IMR-90 (cell line): Measurements from ENCODE around the gene ZNF582. TPM values are rescaled to one million over a fixed set of nuclear protein-coding genes. Genes with fewer than 3 reads are reported as not detected.

Experiments
- ATAC-seq: fragments of 200-7000 bp; cut with Tn5 transposase; 2 replicates; pipeline ENCODE4 v1.9.1; 2020; ENCODE audit warnings: low read depth, mild to moderate bottlenecking, moderate library complexity
- BruUV-seq: library from RNA; stranded (reverse); fragments of 400-500 nt; replicated peaks from 2 replicates; lab custom pipeline; 2021; lab: Mats Ljungman, UMichigan
- CTCF ChIA-PET: fragments of 300-600 bp; formaldehyde crosslinking; extraction: SDS; loops from one replicate; lab custom pipeline; 2021; ENCODE audit warnings: antibody characterized with exemption; lab: Yijun Ruan, JAX
- POLR2A ChIA-PET: fragments of 300-600 bp; sonication (Branson Sonifier 250); formaldehyde crosslinking; loops from one replicate; lab custom pipeline; 2022; ENCODE audit warnings: antibody characterized with exemption; ENCODE audit not compliant: unreplicated experiment; lab: Charles Lee
- DNase-seq: peaks from one replicate; pipeline ENCODE4 v3.0.0; 2013
- H2AFZ ChIP-seq: replicated peaks from 2 replicates; pipeline ENCODE3; 2013; ENCODE audit warnings: low read length, mild to moderate bottlenecking; ENCODE audit not compliant: poor library complexity
- H2AK5ac ChIP-seq: 2 replicates; pipeline ENCODE4 v1.6.1; 2013; ENCODE audit warnings: low read depth, low read length, inconsistent platforms
- H2AK9ac ChIP-seq: replicated peaks from 2 replicates; pipeline ENCODE3; 2013; ENCODE audit warnings: mild to moderate bottlenecking, low read depth, low read length, moderate library complexity; ENCODE audit not compliant: poor library complexity
- H2BK120ac ChIP-seq: 2 replicates; pipeline ENCODE4 v1.6.1; 2013; ENCODE audit warnings: low read depth, low read length, inconsistent platforms
- H2BK15ac ChIP-seq: 3 replicates; pipeline ENCODE4 v1.6.1; 2013; ENCODE audit warnings: low read depth, low read length, inconsistent platforms
- H2BK20ac ChIP-seq: 2 replicates; pipeline ENCODE4 v1.6.1; 2013; ENCODE audit warnings: low read depth, mild to moderate bottlenecking, inconsistent platforms, low read length, moderate library complexity
- H2BK5ac ChIP-seq: 2 replicates; pipeline ENCODE4 v1.6.1; 2013; ENCODE audit warnings: mild to moderate bottlenecking, low read depth, low read length, inconsistent platforms; ENCODE audit not compliant: poor library complexity, severe bottlenecking
- H3K14ac ChIP-seq: replicated peaks from 2 replicates; pipeline ENCODE4 v1.6.1; 2013; ENCODE audit warnings: low read depth, low read length, inconsistent platforms
- H3K18ac ChIP-seq: 2 replicates; pipeline ENCODE4 v1.6.1; 2013; ENCODE audit warnings: low read depth, low read length, control low read depth
- H3K23ac ChIP-seq: 2 replicates; pipeline ENCODE4 v1.6.1; 2013; ENCODE audit warnings: low read depth, low read length, inconsistent platforms
- H3K27ac ChIP-seq: 2 replicates; pipeline ENCODE4 v1.5.1; 2013; ENCODE audit warnings: mild to moderate bottlenecking, control low read depth, low read length; ENCODE audit not compliant: insufficient read depth
- H3K27me3 ChIP-seq: 2 replicates; pipeline ENCODE4 v1.6.1; 2013; ENCODE audit warnings: low read length; ENCODE audit not compliant: control insufficient read depth, insufficient read depth
- H3K36me3 ChIP-seq: 2 replicates; pipeline ENCODE4 v1.6.1; 2013; ENCODE audit warnings: low read length, mixed read lengths; ENCODE audit not compliant: control insufficient read depth, insufficient read depth
- H3K4ac ChIP-seq: 2 replicates; pipeline ENCODE4 v1.6.1; 2013; ENCODE audit warnings: low read depth, low read length, inconsistent platforms
- H3K4me1 ChIP-seq: 2 replicates; pipeline ENCODE4 v1.6.1; 2013; ENCODE audit warnings: low read length, mixed read lengths; ENCODE audit not compliant: control insufficient read depth, insufficient read depth
- H3K4me2 ChIP-seq: 2 replicates; pipeline ENCODE4 v1.6.1; 2013; ENCODE audit warnings: low read depth, mild to moderate bottlenecking, control low read depth, low read length, moderate library complexity
- H3K4me3 ChIP-seq: 2 replicates; pipeline ENCODE4 v1.5.1; 2013; ENCODE audit warnings: low read depth, mild to moderate bottlenecking, control low read depth, low read length, moderate library complexity; ENCODE audit not compliant: insufficient read depth
- H3K56ac ChIP-seq: 2 replicates; pipeline ENCODE4 v1.6.1; 2013; ENCODE audit warnings: low read length, inconsistent platforms; ENCODE audit not compliant: insufficient read depth; ENCODE audit errors: extremely low read depth
- H3K79me1 ChIP-seq, 2 experiments: 2 replicates each; pipeline ENCODE4 v1.6.1; 2013; ENCODE audit warnings: low read length in 2 of 2, inconsistent platforms in 1 of 2, low read depth in 1 of 2
- H3K9ac ChIP-seq: 2 replicates; pipeline ENCODE4 v1.6.1; 2013; ENCODE audit warnings: low read depth, low read length, control low read depth
- H3K9me1 ChIP-seq: 2 replicates; pipeline ENCODE4 v1.6.1; 2013; ENCODE audit warnings: low read length, inconsistent platforms; ENCODE audit not compliant: insufficient read depth
- H3K9me3 ChIP-seq: 2 replicates; pipeline ENCODE4 v1.6.1; 2013; ENCODE audit warnings: low read length; ENCODE audit not compliant: control insufficient read depth, insufficient read depth
- H4K20me1 ChIP-seq: 2 replicates; pipeline ENCODE4 v1.6.1; 2013; ENCODE audit warnings: low read length, inconsistent platforms; ENCODE audit not compliant: insufficient read depth
- H4K5ac ChIP-seq: 2 replicates; pipeline ENCODE4 v1.6.1; 2013; ENCODE audit warnings: mild to moderate bottlenecking, low read depth, low read length, control low read depth
- H4K8ac ChIP-seq, 2 experiments: 2 replicates each; pipeline ENCODE4 v1.6.1; 2013; ENCODE audit warnings: low read depth in 2 of 2, low read length in 2 of 2, control low read depth in 1 of 2, inconsistent platforms in 1 of 2
- H4K91ac ChIP-seq: 2 replicates; pipeline ENCODE4 v1.6.1; 2013; ENCODE audit warnings: low read depth, low read length, inconsistent platforms; ENCODE audit not compliant: insufficient read depth
- BHLHE40 ChIP-seq: fragments of 150-350 bp; IDR thresholded peaks from 2 replicates; pipeline ENCODE4 v1.6.1; 2016; ENCODE audit warnings: mild to moderate bottlenecking, low read depth, low read length
- CEBPB ChIP-seq: IDR thresholded peaks from 2 replicates; pipeline ENCODE4 v1.6.1; 2012; ENCODE audit warnings: low read depth, low read length, improper control_type of control experiment
- CHD1 ChIP-seq: IDR thresholded peaks from 2 replicates; pipeline ENCODE4 v1.6.1; 2012; ENCODE audit warnings: low read depth, low read length, improper control_type of control experiment
- MAZ ChIP-seq: IDR thresholded peaks from 2 replicates; pipeline ENCODE4 v1.6.1; 2012; ENCODE audit warnings: low read depth, mild to moderate bottlenecking, low read length, improper control_type of control experiment, moderate library complexity, borderline replicate concordance
- NFE2L2 ChIP-seq: fragments of 150-350 bp; IDR thresholded peaks from 2 replicates; pipeline ENCODE4 v1.6.1; 2016; ENCODE audit warnings: low read depth, mild to moderate bottlenecking, low read length
- POLR2A ChIP-seq: IDR thresholded peaks from 2 replicates; pipeline ENCODE4 v1.6.1; 2012; ENCODE audit warnings: mild to moderate bottlenecking, low read depth, low read length
- RAD21 ChIP-seq: IDR thresholded peaks from 2 replicates; pipeline ENCODE4 v1.6.1; 2012; ENCODE audit warnings: low read length, improper control_type of control experiment
- RCOR1 ChIP-seq: IDR thresholded peaks from 2 replicates; pipeline ENCODE4 v1.6.1; 2012; ENCODE audit warnings: mild to moderate bottlenecking, low read length, improper control_type of control experiment; ENCODE audit not compliant: insufficient replicate concordance
- SMC3 ChIP-seq: fragments of 150-350 bp; IDR thresholded peaks from 2 replicates; pipeline ENCODE4 v1.6.1; 2016; ENCODE audit warnings: low read depth, mild to moderate bottlenecking, antibody characterized with exemption, low read length, moderate library complexity
- WGBS, 2 experiments: methylation state at CpG; one replicate each; pipeline versions ENCODE4 v1.1.5 to v1.1.7; 2013; ENCODE audit warnings: missing lambda C conversion rate in 2 of 2; ENCODE audit not compliant: insufficient read length in 1 of 2; ENCODE audit errors: extremely low coverage in 2 of 2; 5-methylcytosine and 5-hydroxymethylcytosine counted together
- dilution Hi-C: fragments of 300-500 bp; cut with HindIII; formaldehyde crosslinking; loops from one replicate; pipeline ENCODE4 v1.14.3; 2018; ENCODE audit warnings: low sequenced_read_pairs; ENCODE audit not compliant: unreplicated experiment
- in situ Hi-C: fragments of 300-500 bp; cut with MboI; formaldehyde crosslinking; loops from 3 replicates; pipeline ENCODE4 v1.14.3; 2019; ENCODE audit warnings: low sequenced_read_pairs, inconsistent platforms, mixed read lengths
- intact Hi-C: fragments of 100-400 bp; cut with micrococcal nuclease; formaldehyde crosslinking; loops from 2 replicates; pipeline ENCODE4 v1.10.0; 2022
- polyA plus RNA-seq, 3 experiments: library from polyadenylated mRNA; depleted of rRNA; stranded (reverse); fragments of >200 nt; gene quantifications; 2 replicates each; pipeline ENCODE4 v1.2.3, GENCODE V29; 2012; ENCODE audit warnings: low replicate concordance in 1 of 3
- total RNA-seq: library from RNA; depleted of rRNA; stranded (reverse); fragments of >200 nt; gene quantifications from 2 replicates; pipeline ENCODE4 v1.2.3, GENCODE V29; 2012
- TF ChIP-seq, protein P1 (sequence below): fragments of 150-350 bp; IDR thresholded peaks from 2 replicates; pipeline ENCODE4 v1.6.1; 2017; ENCODE audit warnings: mild to moderate bottlenecking, antibody characterized with exemption, low read length, low read depth
- TF ChIP-seq, protein P2 (sequence below): conservative IDR thresholded peaks from 2 replicates; pipeline ENCODE4 v1.5.1; 2012; ENCODE audit warnings: mild to moderate bottlenecking, low read depth, low read length, improper control_type of control experiment
- TF ChIP-seq, protein P3 (sequence below): fragments of 150-350 bp; IDR thresholded peaks from 2 replicates; pipeline ENCODE4 v1.6.1; 2016; ENCODE audit warnings: low read depth, mild to moderate bottlenecking, low read length, moderate library complexity, borderline replicate concordance

ZNF582 gene
- total and polyA plus RNA-seq, 2 of the 4 experiments (the other 2 are of a cell fraction), result 1.6 to 1.8 TPM

DNA sequence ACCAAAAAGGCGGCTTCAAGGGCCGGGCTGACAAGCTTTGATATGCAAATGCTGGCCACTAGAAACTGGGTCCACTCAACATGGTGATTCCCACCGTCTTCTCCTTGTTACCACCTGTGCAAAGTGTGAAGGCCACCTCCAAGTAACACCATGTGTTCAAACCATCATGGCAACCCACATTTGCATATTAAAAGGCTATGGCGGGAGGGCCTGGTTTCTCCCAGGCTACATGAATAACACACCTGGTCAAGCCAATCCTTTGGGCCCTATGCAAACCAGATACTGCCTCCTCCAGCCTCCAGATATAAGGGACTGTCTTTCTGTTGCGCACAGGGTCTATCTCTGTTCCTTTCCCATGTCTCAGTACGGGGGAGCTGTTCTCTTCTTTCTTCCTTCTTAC is 42.1 kb downstream of the ZNF582 start:
- no peak overlapping the region for H2BK120ac ChIP-seq
- TF ChIP-seq RCOR1 (no peak), SMC3 (no peak), POLR2A (no peak), RAD21 (no peak), CHD1 (no peak), BHLHE40 (no peak), NFE2L2 (no peak), MAZ (no peak), CEBPB (no peak)
- TF ChIP-seq, protein P1, sequence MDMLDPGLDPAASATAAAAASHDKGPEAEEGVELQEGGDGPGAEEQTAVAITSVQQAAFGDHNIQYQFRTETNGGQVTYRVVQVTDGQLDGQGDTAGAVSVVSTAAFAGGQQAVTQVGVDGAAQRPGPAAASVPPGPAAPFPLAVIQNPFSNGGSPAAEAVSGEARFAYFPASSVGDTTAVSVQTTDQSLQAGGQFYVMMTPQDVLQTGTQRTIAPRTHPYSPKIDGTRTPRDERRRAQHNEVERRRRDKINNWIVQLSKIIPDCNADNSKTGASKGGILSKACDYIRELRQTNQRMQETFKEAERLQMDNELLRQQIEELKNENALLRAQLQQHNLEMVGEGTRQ, result no peak
- TF ChIP-seq, protein P2, sequence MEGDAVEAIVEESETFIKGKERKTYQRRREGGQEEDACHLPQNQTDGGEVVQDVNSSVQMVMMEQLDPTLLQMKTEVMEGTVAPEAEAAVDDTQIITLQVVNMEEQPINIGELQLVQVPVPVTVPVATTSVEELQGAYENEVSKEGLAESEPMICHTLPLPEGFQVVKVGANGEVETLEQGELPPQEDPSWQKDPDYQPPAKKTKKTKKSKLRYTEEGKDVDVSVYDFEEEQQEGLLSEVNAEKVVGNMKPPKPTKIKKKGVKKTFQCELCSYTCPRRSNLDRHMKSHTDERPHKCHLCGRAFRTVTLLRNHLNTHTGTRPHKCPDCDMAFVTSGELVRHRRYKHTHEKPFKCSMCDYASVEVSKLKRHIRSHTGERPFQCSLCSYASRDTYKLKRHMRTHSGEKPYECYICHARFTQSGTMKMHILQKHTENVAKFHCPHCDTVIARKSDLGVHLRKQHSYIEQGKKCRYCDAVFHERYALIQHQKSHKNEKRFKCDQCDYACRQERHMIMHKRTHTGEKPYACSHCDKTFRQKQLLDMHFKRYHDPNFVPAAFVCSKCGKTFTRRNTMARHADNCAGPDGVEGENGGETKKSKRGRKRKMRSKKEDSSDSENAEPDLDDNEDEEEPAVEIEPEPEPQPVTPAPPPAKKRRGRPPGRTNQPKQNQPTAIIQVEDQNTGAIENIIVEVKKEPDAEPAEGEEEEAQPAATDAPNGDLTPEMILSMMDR, result no peak
- TF ChIP-seq, protein P3, sequence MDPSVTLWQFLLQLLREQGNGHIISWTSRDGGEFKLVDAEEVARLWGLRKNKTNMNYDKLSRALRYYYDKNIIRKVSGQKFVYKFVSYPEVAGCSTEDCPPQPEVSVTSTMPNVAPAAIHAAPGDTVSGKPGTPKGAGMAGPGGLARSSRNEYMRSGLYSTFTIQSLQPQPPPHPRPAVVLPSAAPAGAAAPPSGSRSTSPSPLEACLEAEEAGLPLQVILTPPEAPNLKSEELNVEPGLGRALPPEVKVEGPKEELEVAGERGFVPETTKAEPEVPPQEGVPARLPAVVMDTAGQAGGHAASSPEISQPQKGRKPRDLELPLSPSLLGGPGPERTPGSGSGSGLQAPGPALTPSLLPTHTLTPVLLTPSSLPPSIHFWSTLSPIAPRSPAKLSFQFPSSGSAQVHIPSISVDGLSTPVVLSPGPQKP, result no peak
- ChIA-PET CTCF (no interaction called here), POLR2A (no interaction called here)
- H3K27me3 ChIP-seq, result no peaks in the 10 kb centered on the region
- no peak overlapping the region for H4K5ac ChIP-seq
- H3K14ac ChIP-seq, result no peak overlapping the region
- dilution Hi-C loops, result no loop called here
- H4K8ac ChIP-seq, result no peak overlapping the region
- in situ Hi-C loops, result no loop called here
- H3K4me2 ChIP-seq, result no peak overlapping the region
- H2BK15ac ChIP-seq, result no peak overlapping the region
- H3K9ac ChIP-seq, result no peak overlapping the region
- no peaks in the 10 kb centered on the region for H4K20me1 ChIP-seq
- no peak overlapping the region for H2AFZ ChIP-seq
- H3K27ac ChIP-seq, result no peak overlapping the region
- BruUV-seq, result no TSS peak
- no peaks in the 10 kb centered on the region for H3K9me1 ChIP-seq
- no peak overlapping the region for H2AK5ac ChIP-seq
- H3K56ac ChIP-seq, result no peak overlapping the region
- no peak overlapping the region for H2BK5ac ChIP-seq
- no peaks in the 10 kb centered on the region for H3K4me1 ChIP-seq
- no peak overlapping the region for H2BK20ac ChIP-seq
- H2AK9ac ChIP-seq, result no peak overlapping the region
- no peak for DNase-seq
- no peak for ATAC-seq
- no peaks in the 10 kb centered on the region for H3K36me3 ChIP-seq
- H4K91ac ChIP-seq, result no peak overlapping the region
- H3K18ac ChIP-seq, result no peak overlapping the region
- H3K4ac ChIP-seq, result no peak overlapping the region
- intact Hi-C loops, result no loop called here
- H3K9me3 ChIP-seq, result peaks cover 4% of the 10 kb centered on the region; the same call in 1 of the 2 replicates
- H3K4me3 ChIP-seq, result no peak overlapping the region
- H3K79me1 ChIP-seq, result no peaks in the 10 kb centered on the region
- WGBS, 2 experiments, result 41% methylated on average over 2 of the region's 6 CpGs; no CpG with 5 or more reads in 1 of the 2 experiments
- no peak overlapping the region for H3K23ac ChIP-seq
